GM18909 (cell line): ENCODE results near the gene UNC13A.

Source experiments
- ATAC-seq: cut with Tn5 transposase; IDR thresholded peaks from one replicate; pipeline ENCODE4 v1.9.1; 2021; ENCODE audit warnings: mild to moderate bottlenecking; ENCODE audit not compliant: unreplicated experiment, poor library complexity

Gene UNC13A

GRCh38 chr19:17711851-17712250, 23.7 kb upstream of the UNC13A start:
- no peak for ATAC-seq

- ATAC-seq: no peak
These were observed 18.6 kb upstream of the UNC13A start for GRCh38 chr19:17706750-17707181.

- no peak for ATAC-seq
These were observed 15.8 kb upstream of the UNC13A start for GRCh38 chr19:17703824-17704463.

GRCh38 chr19:17695198-17695597, 7.0 kb upstream of the UNC13A start:
- no peak for ATAC-seq

GRCh38 chr19:17692566-17692965, 4.4 kb upstream of the UNC13A start:
- no peak for ATAC-seq

- no peak for ATAC-seq
These were observed 870 bp upstream of the UNC13A start for GRCh38 chr19:17688853-17689595.

GRCh38 chr19:17687141-17687856, 855 bp downstream of the UNC13A start:
- ATAC-seq: no peak

GRCh38 chr19:17686592-17687024, 1.5 kb downstream of the UNC13A start:
- ATAC-seq: no peak

GRCh38 chr19:17686023-17686521, 2.1 kb downstream of the UNC13A start:
- ATAC-seq: no peak

- no peak for ATAC-seq
These were observed 2.6 kb downstream of the UNC13A start for GRCh38 chr19:17685451-17686022.

- ATAC-seq: no peak
These were observed 3.9 kb downstream of the UNC13A start for GRCh38 chr19:17684256-17684655.

GRCh38 chr19:17683078-17683477, 5.1 kb downstream of the UNC13A start:
- ATAC-seq: no peak

- no peak for ATAC-seq
These were observed 5.9 kb downstream of the UNC13A start for GRCh38 chr19:17682273-17682672.

GRCh38 chr19:17681505-17682125, 6.5 kb downstream of the UNC13A start:
- ATAC-seq: no peak

GRCh38 chr19:17680230-17680722, 7.9 kb downstream of the UNC13A start:
- no peak for ATAC-seq

GRCh38 chr19:17679526-17680229, 8.5 kb downstream of the UNC13A start:
- ATAC-seq: no peak

- no peak for ATAC-seq
These were observed 9.3 kb downstream of the UNC13A start for GRCh38 chr19:17678836-17679235.

GRCh38 chr19:17677002-17677401, 11.2 kb downstream of the UNC13A start:
- ATAC-seq: no peak

- no peak for ATAC-seq
These were observed 11.9 kb downstream of the UNC13A start for GRCh38 chr19:17676295-17676694.
